HG03457 (cell line): ENCODE data around the gene HHIP.

ENCODE experiments used
- ATAC-seq: cut with Tn5 transposase; IDR thresholded peaks from one replicate; pipeline ENCODE4 v1.9.1; 2021; ENCODE audit warnings: moderate number of reproducible peaks; ENCODE audit not compliant: unreplicated experiment

HHIP gene

DNA sequence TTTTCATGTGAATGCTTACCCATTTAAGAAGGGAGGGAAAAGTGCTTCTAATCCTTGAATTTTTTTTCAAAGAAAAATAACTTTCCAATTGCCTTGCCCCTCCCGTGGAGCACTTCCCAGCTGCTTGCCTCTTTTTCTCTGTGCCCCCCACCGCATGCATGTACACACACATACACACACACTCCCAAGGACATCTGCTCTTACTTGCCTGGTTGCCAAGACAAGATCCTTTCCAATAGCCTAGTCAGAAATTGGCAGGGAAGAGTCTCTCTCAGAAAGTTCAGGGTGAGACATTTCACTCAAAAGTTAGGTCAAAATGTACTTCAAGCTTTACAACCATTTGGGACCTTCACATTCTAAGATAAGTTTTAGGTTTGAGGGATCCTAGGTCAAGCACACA lies 10.9 kb downstream of the HHIP start:
- no peak for ATAC-seq

- no peak for ATAC-seq
Observed at GRCh38 chr4:144658015-144658567, 12.1 kb downstream of the HHIP start.

DNA sequence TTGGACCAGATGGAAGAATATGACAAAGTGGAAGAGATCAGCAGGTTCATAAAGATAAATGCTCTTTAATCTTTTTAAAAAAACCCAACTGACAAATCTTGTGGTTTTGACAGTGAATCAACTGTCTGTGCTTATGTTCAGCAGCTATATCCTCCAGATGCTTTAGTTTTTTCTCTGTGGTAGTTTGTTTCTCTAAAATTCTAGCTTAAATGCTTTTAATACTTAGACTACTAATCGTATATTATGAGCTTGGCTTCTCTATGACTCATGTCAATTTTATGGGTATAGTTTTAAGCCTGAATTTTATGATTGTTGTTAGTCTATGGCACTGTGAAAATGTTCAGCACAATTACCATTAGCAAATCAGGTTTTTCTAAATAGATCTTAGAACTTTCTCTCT lies 12.9 kb downstream of the HHIP start:
- ATAC-seq = no peak

- ATAC-seq = no peak
Observed at GRCh38 chr4:144659447-144659846, 13.5 kb downstream of the HHIP start.

DNA sequence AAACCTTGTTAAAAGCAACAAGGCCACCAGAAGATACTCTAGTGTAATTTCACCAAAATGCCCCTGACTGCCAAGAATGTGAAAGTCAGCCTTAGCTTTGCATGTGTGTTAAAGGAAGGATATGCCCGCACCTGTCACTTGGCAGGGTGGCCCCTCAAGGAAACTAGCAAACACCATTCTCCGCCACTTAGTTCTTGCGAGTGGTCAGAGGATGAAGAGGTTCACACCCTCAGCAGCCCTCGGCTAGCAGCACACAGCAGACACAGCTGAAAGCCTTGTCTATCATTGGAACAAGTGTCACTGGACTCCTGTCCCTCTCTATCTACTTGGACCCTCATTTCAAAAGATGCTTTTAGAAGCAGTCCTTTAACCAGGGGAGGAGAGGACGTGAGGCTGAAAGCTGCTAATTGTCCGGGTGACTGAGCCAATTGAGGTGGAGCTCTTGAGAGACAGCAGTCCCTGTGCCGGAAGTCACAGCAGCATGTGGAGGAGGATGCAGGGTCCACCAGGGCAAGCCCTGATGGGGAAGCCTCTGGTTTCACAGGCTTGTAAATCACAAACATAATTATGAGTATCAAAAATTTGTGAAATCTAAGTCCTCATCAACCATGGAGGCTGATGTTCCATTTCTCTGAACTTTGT lies 18.0 kb downstream of the HHIP start:
- no peak for ATAC-seq

- ATAC-seq = no peak
Observed at GRCh38 chr4:144666539-144667175, 20.7 kb downstream of the HHIP start.

- ATAC-seq = no peak
Observed at GRCh38 chr4:144667500-144667899, 21.5 kb downstream of the HHIP start.

DNA sequence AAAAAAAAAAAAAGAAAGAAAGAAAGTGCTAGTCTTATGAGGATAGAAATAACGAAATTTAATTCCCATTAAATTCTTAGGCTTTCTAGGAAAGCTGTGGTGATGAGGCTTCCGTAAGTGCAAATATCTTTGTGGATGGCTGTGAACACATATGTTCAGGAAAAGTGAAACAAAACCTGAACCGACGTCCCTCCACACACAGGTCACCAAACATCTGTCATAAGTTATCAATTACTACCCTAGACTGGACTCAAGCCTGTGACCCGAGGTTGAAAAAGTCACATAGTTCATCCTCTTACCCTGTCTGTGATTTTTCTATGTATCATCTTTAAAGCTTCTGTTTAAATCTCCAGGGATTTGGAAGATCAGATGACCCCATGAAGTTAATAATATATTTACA lies 24.8 kb downstream of the HHIP start:
- no peak for ATAC-seq

DNA sequence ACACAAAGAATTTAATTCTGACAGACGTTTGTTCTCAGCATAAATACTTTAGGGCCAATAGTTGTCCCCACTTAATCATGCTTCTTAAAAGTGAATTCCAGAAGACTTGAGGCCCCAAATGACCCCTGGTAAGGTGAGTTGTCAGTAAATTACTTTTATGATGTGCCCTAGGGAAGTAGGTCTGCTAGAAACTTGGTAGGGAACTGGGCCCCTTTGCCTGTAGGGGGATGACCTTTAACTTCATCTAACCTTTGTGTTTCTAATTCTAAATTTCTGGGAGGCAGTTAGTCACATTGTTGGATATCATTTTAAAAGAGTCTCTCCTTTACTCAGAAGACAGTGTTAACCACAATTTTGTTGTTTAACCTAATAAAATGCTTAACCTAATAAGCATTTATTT lies 28.8 kb downstream of the HHIP start:
- ATAC-seq = no peak

GRCh38 chr4:144681806-144682205 lies 35.9 kb downstream of the HHIP start:
- no peak for ATAC-seq

GRCh38 chr4:144683516-144683915 lies 37.6 kb downstream of the HHIP start:
- ATAC-seq = no peak

- ATAC-seq = no peak
Observed at GRCh38 chr4:144685911-144686310, 40.0 kb downstream of the HHIP start.

GRCh38 chr4:144686921-144687320 lies 41.0 kb downstream of the HHIP start:
- ATAC-seq = no peak

DNA sequence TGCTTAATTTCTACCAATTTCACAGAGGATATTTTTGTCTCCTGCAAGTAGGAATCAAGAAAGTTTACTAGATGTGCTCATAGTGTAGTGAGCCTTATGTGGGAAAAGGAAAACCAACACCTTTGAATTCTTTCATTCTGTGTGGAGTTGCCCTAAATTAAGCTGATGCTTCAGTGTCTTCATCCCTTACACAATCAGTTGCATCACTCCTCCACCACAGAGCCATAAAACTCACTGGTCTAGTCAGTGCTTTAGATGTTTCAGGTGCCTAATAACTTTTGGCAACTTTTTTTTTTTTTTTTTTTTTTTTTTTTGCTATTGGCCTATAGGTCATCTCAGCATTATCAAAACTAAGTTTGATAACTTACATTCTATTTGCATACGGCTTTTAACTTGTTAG lies 41.5 kb downstream of the HHIP start:
- ATAC-seq = no peak

DNA sequence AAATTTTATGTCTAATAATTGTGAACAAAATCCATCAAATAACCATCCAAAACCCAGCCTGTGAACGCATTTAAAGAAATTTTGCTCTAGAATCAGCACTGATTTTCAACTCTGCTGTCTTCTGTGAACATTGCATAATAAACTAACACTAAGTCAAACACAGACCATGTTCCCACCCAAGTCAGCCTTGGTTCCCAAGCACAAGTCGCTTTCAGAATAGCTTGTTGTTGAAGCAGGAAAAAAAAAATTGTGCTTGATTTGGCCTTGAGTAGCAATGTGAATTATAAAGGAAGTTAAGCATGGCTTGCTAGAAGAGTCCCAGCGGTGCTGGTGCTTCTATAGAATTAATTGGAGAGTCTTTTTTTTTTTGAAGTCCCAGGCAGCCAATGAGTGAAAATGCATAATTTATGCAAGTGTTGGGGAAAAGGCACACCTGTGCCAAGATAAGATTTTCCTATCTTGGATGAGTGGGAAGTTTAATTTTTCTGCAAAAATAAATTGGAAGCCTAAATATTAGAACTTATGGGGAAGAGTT lies 42.1 kb downstream of the HHIP start:
- ATAC-seq = no peak

DNA sequence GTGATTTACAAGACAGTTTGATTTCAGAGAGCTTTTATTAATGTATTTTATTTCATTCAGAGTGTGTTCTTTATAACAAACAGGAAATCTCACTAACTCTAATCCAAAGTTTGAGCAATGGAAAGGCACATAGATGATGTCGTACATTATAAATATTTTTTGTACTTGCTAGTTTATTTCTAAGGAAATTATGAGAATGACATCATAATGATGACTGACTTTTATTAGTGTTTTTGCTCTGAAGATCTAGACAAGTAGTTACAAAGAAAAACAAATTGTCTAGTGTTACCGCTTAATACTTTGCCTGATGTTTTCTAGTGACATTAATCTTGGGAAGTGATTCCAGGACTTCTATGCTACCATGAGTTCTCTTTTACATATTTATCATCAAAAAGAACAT lies 43.2 kb downstream of the HHIP start:
- no peak for ATAC-seq

DNA sequence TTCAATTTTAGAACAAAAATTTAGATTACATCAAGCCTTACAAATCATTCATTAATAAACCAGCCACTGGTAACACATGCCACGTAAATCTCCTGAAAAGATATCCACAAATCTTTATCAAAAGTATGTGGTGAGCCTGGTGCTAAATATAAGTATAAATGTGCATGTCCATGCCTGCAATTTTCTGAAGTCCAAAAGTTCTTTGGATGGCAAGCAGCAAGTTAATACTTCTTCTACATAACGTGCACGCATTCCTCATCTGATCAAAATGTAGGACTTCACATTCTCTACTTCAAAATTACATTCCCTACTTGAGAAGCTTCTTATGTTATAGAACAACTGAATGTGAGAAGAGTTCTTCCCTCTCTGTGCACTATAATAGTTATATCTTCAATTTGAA lies 49.8 kb downstream of the HHIP start:
- ATAC-seq = no peak

- no peak for ATAC-seq
Observed at GRCh38 chr4:144696376-144696775, 50.4 kb downstream of the HHIP start.

- no peak for ATAC-seq
Observed at GRCh38 chr4:144699565-144699964, 53.6 kb downstream of the HHIP start.

DNA sequence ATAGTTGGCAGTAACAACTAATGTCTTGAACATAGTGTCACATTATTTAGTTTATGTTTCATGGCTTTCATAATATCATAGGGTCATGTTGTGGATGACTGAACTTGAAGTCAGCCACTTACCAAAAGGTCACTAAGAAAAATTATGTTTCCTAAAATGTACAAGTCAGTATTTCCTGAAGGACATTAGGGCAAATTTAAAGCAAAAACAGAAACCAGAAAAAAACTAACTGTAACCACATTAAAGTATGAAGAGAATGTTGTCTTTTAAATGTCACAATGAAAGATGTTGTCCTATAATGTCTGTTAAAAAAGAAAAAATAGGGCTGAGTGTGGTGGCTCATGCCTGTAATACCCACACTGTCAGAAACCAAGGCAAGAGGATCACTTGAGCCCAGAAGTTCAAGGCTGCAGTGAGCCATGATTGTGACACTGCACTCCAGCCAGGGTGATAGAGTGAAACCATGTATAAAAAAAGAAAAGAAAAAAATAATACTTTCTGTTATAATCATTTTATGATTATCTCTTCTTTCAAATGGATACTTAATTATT lies 55.8 kb downstream of the HHIP start:
- no peak for ATAC-seq

DNA sequence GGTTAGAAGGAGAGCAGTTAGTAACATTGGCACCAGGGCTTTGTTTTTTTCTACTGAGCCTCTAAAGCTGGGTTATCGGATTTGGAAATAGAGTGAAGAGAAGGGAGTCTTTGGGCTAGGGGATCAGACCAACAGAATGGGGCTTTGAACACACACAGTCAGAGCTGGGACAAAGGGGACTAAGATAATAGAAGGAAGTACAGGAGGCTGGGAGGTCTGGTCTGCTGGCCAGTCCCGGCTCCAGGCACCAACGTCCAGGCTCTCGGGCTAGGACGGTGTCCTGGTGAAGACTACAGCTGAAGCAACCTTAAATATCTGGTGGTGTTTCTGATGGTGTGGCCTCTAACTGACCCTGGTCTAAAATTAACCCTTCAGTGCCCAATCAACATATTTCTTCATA lies 57.5 kb downstream of the HHIP start:
- no peak for ATAC-seq
